Stomach (tissue), 4 donors: ENCODE data around the gene PRDM16.

Experiments used
- CTCF ChIP-seq, 7 experiments: fragments of 450-650 bp in 4 of 7; fragments of 200-600 bp in 3 of 7; sonication (generic) in 3 of 7; IDR thresholded peaks; one replicate each; pipeline ENCODE4 v1.5.1; 2016 to 2019; ENCODE audit warnings: antibody characterized with exemption in 7 of 7, control low read depth in 2 of 7, mild to moderate bottlenecking in 1 of 7
- EP300 ChIP-seq: sonication (generic); formaldehyde crosslinking; IDR thresholded peaks from one replicate; pipeline ENCODE4 v1.6.1; 2017; ENCODE audit warnings: antibody characterized with exemption
- POLR2A ChIP-seq, 4 donors: fragments of 450-650 bp; IDR thresholded peaks; one replicate each; pipeline ENCODE4 v1.6.1; 2016; ENCODE audit warnings: antibody characterized with exemption in 4 of 4, control low read depth in 2 of 4, mild to moderate bottlenecking in 1 of 4, moderate library complexity in 1 of 4

GRCh38 chr1:3282186-3282585 lies 213.2 kb downstream of the PRDM16 start:
- TF ChIP-seq EP300 (no peak), POLR2A (IDR thresholded peaks at IDR 0.05) (no peak), CTCF (IDR thresholded peaks at IDR 0.05) (no peak)
